Left colon (tissue), 2 donors: Measurements from ENCODE around the gene ZNF211. TPM values are rescaled to one million over a fixed set of nuclear protein-coding genes. Genes with fewer than 3 reads are reported as not detected.

Experiments
- total RNA-seq, 2 donors: library from RNA; stranded (reverse); fragmentation: NEBNext Ultra II Directional; extraction: Animal tissue kit (Norgen Biotek cat#: 25700); gene quantifications; one replicate each; pipeline ENCODE4 v1.2.1, GENCODE V29; 2021
- donor health status: DM: no; HTN: no; CAD: no.
- donor health status: DM: yes; HTN: yes; CAD: no.

Gene ZNF211
- total RNA-seq, 2 donors from 2014 or later: 7.4 to 9.9 TPM

Other genes starting within 250 kb of the ZNF211 start
- 10 to 100 TPM in 1 of 2 donors, 1 to 10 TPM in 1; 8.1 to 10.7 TPM for gene ZNF548, start 243.3 kb upstream of the ZNF211 start, total RNA-seq
- 10 to 100 TPM in 1 of 2 donors, 1 to 10 TPM in 1; 7.7 to 12.1 TPM for gene ZNF17, start 222.0 kb upstream of the ZNF211 start, total RNA-seq
- 1 to 10 TPM; 7.3 to 8.3 TPM for gene ZNF749, start 197.8 kb upstream of the ZNF211 start, total RNA-seq
- under 1 TPM; 0.37 to 0.50 TPM for gene VN1R1, start 176.0 kb upstream of the ZNF211 start, total RNA-seq
- 1 to 10 TPM; 3.2 to 3.8 TPM for gene ZNF772, start 155.6 kb upstream of the ZNF211 start, total RNA-seq
- gene ZNF419, start 145.4 kb upstream of the ZNF211 start, total RNA-seq: 1 to 10 TPM; 3.2 to 4.0 TPM
- gene ZNF773, start 133.2 kb upstream of the ZNF211 start, total RNA-seq: 1 to 10 TPM; 2.6 to 5.0 TPM
- 1 to 10 TPM; 2.7 to 3.5 TPM for gene ZNF549, start 105.8 kb upstream of the ZNF211 start, total RNA-seq
- gene ZNF550, start 73.3 kb upstream of the ZNF211 start, total RNA-seq: 1 to 10 TPM; 2.7 to 5.3 TPM
- gene ZNF416, start 54.3 kb upstream of the ZNF211 start, total RNA-seq: 1 to 10 TPM; 2.0 to 3.2 TPM
- gene ZIK1, start 49.0 kb upstream of the ZNF211 start, total RNA-seq: 1 to 10 TPM in 1 of 2 donors, under 1 TPM in 1; 0.95 to 1.5 TPM
- 1 to 10 TPM; 1.2 to 1.7 TPM for gene ZNF530, start 33.3 kb upstream of the ZNF211 start, total RNA-seq
- gene ZNF134, start 18.9 kb upstream of the ZNF211 start, total RNA-seq: 1 to 10 TPM; 7.4 to 9.0 TPM
- gene ZSCAN4, start 35.8 kb downstream of the ZNF211 start, total RNA-seq: not detected
- gene ZNF551, start 48.8 kb downstream of the ZNF211 start, total RNA-seq: 1 to 10 TPM; 4.9 to 5.2 TPM
- gene ZNF154, start 76.0 kb downstream of the ZNF211 start, total RNA-seq: 1 to 10 TPM in 1 of 2 donors, under 1 TPM in 1; 0.67 to 1.8 TPM
- 1 to 10 TPM; 2.2 to 3.1 TPM for gene ZNF671, start 94.5 kb downstream of the ZNF211 start, total RNA-seq
- gene ZNF776, start 113.6 kb downstream of the ZNF211 start, total RNA-seq: 10 to 100 TPM; 13.3 to 16.5 TPM
- gene ZNF586, start 136.5 kb downstream of the ZNF211 start, total RNA-seq: 10 to 100 TPM; 13.0 to 15.2 TPM
- gene ZNF552, start 181.7 kb downstream of the ZNF211 start, total RNA-seq: 10 to 100 TPM; 24.1 to 31.7 TPM
- gene ZNF587B, start 197.1 kb downstream of the ZNF211 start, total RNA-seq: 10 to 100 TPM; 13.0 to 22.4 TPM
- gene ZNF587, start 216.7 kb downstream of the ZNF211 start, total RNA-seq: 10 to 100 TPM; 50.5 to 64.8 TPM